ENCODE data around the gene ADGRF5.
A peak's percentile ranks its signal among the peaks of the same experiment; 100 is the strongest.
"Not testable (repeated sequence)": the region's sequence is repeated elsewhere in the genome, so short reads cannot be mapped to it uniquely, and the experiment has no call there.

The ADGRF5 gene

DNA sequence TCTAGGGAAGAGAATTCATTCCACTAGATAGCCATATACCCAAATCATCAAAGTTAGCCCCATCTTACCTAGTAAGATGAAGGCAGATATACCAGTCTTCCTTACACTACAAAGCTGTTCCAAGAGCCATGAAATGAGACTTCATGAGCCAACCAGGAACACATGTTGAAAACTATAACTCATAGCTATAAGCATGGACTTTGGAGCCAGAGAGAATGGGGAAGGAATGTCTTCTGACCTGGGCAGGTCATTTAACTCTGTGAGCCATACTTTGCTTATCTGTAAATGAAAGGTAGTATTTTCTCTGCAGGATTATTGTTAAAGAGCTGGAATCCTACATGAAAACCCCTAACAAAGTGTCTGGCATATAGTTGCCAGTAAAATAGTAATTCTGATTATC is 27.3 kb downstream of the ADGRF5 start:
- no peak for DNase-seq (ENCODE audit: low read depth)

DNA sequence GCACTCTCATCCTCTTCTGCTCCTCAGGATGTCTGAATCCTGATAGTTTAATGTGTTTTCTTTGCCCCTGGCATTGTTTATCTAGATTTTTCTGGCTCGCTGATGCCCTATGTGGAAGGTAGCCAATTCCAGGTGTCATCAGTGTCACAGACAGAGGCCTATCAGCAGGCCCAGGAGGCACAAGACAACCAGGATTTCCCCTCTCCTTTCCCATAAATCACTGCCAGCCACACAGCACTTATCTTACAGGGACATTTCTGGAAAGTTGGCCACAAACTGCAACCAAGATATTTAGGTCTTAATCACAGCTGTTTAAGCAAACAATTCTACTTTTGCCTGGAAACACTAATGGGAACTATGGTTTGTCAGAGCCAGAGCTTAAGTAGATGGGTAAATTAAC is 28.1 kb downstream of the ADGRF5 start:
- DNase-seq (ENCODE audit: low read depth): no peak

DNA sequence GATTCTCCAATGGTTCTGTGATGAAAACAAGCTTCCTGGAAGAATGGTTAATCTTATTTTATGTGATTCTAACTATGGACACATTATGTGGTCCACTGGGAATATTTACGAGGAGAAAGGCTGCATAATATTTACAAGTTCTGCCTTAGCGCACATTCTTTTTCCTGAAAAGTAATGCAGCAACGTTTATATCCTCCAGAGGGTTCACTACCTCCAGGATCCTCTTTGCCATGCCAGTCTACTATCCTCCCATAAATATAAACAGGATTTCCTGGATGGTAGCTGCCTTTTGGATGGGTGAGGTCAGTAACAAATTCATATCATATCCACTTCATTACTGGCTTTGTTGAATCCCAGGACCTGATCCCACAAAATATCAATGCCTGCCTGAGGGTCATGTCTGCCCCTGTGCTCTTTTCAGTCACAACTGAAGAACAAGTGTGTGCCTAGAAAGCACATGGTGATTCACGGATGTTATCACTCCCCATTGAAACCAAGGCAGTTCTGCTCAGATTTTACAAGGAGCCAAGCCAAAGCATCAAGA is 30.4 kb downstream of the ADGRF5 start:
- DNase-seq (ENCODE audit: low read depth): no peak

DNA sequence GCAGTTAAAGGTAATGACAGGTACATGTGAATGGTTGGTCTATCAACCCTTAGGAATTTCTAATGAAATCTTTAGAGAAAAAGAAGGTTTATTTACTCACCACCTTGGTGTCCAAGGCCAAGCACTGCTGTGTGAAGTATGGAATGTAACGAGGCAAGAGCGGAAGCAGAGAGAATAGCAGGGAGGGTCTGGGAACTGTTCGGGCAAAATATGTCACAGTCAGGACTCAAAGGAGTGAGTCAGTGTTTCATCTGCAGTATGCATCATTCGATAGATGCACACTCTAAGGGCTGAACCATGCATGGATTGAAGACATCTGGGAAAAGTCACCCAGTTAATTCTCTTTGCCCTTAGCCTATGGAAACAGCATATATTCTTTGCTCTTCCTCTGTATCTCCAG is 33.2 kb downstream of the ADGRF5 start:
- DNase-seq (ENCODE audit: low read depth): no peak

DNA sequence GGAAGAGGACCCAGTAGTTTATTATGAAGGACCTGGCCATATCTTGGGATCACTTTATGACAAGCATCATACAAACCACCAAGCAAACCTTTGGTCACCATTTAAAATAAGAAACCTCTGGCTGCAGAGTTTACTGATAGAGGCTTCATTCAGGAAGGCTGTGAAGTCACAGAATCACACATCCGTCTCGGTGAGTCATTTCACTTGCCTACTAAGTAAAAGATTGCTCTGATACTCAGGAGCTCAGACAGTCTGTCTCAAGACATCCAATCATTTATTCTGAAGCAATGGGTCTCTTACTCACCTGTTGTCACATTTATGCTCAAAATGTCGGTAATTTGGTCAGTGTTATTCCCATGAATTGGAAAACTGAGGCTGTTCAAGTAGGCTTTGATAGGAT is 33.7 kb downstream of the ADGRF5 start:
- no peak for DNase-seq (ENCODE audit: low read depth)

DNA sequence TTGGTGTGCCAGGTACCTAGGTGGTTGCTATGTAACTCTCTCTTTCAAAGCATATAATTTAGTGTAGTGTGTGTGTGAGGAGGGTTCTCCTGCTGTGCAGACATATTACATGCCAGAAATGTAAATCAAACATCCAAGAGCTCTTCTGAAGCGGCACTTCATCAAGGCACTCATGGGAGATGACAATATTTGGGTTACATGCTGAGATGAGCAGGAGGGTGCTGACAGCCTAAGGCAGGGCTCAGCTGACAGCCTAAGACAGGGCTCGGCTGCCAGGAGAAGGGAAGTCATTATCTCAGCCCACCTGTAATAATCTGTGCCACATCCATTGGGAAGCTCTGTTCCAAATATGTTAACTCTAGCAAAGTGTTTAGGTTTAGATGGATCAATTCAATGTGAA is 39.1 kb downstream of the ADGRF5 start:
- no peak for DNase-seq (ENCODE audit: low read depth)

DNA sequence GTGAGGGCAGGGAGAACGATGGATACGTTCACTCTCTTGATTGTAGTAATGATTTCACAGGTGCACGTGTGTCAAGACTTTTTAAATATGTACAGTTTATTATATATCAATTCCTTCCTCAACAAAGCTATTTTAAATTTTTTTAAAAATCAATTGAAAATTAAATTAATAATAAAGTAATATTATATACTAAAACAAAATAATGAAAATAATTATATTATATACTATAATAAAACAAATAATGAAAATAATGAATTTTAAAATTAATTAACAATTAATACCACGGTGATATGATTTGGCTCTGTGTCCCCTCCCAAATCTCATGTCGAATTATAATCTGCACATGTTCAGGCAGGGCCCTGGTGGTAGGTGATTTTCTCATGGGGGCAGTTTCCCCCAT is 42.7 kb downstream of the ADGRF5 start:
- no peak for DNase-seq (ENCODE audit: low read depth)

DNA sequence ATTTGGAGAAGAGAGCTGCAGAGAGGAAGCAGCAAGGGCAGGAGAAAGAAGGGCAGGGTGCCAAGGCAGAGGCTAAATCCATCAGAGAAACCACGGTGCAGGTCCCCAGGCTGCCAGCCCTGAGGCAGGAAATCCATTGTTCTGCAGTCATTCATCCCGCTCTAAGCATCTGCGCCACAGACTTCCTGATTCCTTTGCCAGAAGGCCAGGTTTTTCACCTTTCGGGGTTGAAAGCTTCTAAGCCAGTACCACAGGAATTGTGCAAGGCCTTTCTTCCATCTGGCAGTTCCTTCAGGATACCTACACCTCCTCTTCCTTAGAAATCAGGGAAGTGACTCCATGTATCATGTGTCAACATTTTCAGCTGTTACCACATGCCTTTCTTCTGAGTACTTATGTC is 45.6 kb downstream of the ADGRF5 start:
- DNase-seq (ENCODE audit: low read depth): no peak

DNA sequence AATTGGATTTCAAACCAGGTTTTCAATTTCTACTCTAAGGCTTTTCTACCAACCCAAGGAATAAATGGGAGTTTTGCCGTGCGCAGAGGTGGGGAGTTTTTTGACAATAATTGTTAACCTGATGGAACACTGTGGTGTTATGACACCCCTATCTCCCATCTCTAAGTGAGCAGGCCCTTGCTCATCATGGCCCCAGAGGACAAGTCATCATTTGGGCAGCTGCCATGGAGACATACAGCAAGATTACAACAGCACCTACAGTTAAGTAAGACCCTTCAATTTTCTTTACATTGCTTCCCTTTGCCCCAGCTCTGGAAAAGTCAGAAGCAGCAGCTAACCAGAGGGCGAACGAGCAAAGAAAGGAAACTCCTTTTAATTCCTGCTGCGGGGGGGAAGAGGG is 54.3 kb downstream of the ADGRF5 start:
- no peak for DNase-seq (ENCODE audit: low read depth)

DNA sequence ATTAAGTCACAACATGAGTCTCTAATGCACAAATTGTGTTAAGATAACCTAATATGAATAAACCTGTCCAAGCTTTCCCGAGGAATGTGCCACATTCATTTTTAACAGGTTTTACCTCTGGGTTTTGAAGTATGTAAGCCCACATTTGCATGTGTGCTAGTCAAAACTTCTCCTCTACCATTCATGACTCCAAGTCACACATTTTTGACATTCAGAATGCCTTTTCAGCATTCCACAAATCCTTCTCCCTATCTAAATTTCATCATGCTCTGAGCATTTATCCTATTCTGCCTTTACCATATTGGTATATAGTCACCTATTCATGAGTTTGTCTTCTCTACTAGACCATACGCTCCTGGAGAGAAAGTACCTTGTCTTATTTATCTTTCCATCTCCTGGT is 56.5 kb downstream of the ADGRF5 start:
- DNase-seq (ENCODE audit: low read depth): no peak

DNA sequence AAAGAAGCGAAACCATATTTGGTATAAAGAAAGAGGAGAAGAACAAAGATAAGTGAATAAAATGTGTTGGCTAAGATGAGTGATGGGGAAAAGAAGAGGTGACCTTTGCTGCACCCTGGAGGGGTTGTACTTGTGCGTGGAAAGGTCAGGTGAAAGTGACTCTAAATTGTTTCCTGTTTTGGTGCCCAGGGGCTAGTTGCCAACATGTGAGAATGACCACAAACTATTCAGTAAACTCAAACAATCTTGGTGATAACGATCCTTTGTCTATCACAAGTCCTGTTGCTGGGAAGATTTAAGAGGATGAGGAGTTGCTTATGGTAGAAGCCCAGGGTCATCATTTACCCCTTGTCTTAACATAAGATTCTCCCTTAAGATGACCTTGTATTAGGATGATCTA is 57.9 kb downstream of the ADGRF5 start:
- no peak for DNase-seq (ENCODE audit: low read depth)

DNA sequence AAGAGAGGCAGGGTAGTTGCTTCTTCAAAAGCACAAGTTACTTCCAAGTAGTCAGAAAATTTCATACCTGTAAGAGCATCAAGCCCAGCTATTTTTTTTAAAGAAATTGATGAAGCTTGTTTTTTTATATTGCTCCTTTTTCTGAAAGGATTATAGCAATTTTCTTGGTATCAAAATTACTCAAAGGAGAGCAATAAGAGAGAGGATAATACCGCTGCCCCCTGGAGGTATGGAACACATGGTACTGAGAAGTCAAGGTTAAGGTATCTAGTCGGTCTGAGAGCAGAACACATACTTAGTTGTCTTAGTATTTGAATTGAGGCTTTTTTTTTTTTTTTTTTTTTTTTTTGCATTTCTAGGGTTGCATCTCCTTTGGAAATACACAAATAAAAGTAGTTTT is 59.4 kb downstream of the ADGRF5 start:
- no peak for DNase-seq (ENCODE audit: low read depth)

DNA sequence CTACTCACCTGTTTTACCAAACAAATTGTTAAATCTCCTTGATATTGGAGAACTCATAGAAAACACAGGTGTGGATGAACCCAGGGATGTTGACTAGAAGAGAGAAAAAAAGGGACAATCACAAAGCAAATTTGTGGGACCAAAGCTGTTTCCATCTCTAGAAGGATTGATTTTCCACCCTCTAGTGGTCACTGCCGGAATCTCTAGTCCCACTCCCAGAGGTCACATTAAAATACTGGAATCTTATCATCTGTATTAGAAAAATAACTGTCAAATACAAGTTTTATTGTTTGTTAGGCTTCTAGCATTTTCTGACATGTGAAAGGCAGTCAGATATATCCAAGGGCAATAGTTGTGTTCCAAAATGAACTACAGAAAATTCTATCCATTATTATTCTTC is 65.8 kb downstream of the ADGRF5 start:
- not testable (repeated sequence) for DNase-seq (ENCODE audit: low read depth)

DNA sequence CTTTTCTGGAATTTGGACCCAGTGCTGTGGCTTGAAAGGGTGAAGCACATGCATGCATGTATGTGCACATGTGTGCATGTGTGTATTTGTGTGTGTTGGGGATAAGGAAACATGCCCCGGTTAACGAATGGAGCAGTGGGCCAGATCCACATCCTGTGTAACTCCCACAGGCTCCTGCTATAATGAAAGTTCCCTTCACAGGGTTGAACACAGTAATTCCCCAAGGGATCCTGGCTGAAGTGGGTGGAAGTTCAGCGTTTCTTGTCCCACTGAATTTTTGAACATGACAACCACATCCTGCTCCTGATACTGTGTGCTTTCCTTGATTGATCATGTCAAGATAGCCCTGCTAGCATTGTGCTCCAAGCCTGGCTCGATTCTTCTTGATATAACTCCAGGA is 70.2 kb downstream of the ADGRF5 start:
- not testable (repeated sequence) for DNase-seq (ENCODE audit: low read depth)

DNA sequence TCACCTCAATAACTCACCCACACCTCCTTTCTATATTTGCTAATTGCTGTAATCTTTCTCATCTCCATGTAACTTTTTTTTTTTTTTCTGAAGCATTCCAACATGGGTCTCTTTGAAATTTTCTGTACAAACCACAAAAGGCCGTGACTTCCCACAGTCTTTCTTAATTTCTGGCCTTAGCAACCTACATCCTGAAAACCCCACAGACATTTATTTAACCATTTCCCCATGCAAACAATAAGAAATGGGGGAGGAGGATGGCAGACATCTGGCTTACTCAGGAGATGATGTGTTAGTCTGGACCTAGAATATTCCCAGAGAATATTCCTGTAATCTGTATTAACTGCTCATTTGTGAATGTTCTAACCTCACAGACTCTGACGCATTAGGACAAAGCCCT is 70.9 kb downstream of the ADGRF5 start:
- peak; percentile 19 for DNase-seq (ENCODE audit: low read depth)

DNA sequence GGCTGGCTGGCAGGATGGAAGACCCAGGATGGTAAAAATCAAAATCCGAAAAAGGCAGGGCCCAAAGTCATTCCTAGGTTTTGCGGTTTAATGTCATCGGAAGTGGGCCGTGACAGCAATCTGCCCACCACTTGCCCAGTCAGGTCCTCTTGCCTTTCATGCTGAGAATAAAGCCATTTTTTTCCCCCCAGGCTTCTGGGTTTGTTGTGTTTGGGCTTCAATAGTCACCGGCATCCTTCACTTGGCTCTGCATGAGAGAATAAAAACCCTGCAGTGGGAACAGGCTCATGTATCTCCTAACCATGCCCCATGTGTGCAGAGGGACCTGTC is 72.4 kb downstream of the ADGRF5 start:
- DNase-seq (ENCODE audit: low read depth): no peak

DNA sequence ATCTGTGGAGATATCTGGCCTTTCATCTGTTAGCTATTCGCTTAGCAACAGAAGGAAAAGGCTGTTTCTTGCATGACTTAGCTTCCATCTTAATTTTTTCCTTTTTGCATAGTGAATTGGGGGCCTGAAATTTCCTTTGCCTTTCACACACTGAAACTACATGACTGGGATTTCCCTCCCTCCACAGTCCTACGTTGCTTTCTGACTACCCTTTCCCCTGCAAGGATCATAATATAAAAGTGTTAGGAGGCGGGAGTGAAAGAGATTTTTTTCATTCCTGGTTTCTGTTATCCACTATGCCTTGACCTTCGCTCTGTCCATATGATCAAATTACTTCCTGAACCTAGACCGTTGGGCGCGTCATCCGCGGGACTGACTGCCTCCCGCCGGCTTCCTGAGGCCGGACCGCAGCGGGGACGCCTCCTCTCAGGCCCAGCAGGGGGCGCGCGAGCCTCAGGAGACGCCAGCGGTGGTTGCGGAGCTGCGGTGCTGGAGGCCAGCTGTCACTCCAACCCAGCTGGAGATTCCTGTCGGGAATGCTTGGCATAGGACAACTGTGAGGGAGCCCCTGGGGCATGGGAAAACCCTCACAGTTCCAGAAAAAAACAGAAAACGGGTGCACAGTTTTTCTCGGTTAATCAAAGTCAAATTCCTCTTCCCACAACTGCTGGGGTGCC is 72.9 kb downstream of the ADGRF5 start:
- DNase-seq (ENCODE audit: low read depth): peak; percentile 40

DNA sequence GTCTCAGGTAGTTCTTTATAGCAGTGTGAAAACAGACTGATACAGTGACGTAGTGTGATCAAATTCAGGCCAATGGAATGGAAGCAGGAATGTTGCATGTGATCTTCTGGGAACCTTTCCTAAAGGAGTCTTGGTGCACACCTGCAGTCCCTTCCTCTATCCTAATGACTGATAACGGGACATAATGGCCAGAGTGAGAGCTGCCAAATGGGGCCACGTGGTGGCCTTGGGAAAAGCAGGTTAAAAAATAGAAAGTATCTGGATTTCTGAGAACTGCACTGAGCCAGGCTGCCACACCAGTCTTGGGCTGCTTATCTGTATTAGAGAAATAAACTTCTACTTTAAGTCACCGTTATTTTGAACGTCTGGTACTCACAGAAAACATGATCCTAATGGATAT is 76.6 kb downstream of the ADGRF5 start:
- no peak for DNase-seq (ENCODE audit: low read depth)

DNA sequence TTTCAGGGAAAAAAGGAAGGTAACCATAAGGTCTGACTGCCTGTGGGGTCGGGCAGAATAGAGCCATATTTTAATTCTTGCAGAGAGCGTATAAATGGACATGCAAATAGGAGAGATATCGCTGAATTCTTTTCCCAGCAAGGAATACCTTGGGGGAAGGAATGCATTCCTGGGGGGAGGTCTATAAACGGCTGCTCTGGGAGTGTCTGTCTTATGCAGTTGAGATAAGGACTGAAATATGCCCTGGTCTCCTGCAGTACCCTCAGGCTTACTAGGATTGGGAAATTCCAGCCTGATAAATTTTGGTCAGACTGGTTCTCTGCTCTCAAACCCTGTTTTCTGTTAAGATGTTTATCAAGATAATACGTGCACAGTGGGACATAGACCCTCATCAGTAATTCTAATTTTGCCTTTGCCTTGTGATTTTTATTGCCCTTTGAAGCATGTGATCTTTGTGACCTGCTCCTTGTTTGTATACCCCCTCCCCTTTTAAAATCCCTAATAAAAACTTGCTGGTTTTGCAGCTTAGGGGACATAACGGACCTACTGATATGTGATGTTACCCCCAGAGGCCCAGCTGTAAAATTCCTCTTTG is 79.4 kb downstream of the ADGRF5 start:
- DNase-seq (ENCODE audit: low read depth): not testable (repeated sequence)

DNA sequence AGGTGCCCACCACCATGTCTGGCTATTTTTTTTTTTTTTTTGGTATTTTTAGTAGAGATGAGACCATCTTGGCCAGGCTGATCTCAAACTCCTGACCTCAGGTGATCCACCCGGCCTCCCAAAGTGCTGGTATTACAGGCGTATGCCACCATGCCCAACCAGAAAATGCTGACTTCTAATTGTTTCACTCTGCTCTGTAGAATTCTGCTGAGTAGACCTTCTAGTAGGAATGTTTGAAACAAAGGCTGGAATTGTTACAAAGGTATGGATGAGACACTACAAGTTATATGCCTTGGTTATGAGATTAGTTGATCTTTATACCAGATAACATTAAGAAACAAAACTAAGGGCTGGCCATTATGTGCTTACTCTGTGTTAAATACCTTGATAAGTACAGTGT is 83.7 kb downstream of the ADGRF5 start:
- no peak for DNase-seq (ENCODE audit: low read depth)

DNA sequence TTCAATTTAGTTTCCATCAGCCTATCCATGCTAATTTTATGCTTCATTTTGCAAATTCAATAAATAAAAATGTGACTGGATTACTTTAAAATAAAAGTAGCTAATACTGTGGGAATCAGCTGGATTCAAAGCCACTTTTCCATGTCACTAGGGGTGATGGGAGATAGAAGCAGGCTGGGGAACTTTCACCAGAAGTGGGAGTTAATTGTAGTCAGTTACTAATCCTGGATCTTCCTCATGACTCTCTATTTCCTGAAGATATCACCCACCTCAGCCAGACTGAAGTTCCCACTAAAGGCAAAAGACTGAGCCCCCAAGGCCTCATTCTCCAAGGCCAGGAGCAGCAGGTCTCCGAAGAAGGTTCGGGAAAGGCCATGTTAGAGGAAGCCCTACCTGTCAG is 86.7 kb downstream of the ADGRF5 start:
- not testable (repeated sequence) for DNase-seq (ENCODE audit: low read depth)

DNA sequence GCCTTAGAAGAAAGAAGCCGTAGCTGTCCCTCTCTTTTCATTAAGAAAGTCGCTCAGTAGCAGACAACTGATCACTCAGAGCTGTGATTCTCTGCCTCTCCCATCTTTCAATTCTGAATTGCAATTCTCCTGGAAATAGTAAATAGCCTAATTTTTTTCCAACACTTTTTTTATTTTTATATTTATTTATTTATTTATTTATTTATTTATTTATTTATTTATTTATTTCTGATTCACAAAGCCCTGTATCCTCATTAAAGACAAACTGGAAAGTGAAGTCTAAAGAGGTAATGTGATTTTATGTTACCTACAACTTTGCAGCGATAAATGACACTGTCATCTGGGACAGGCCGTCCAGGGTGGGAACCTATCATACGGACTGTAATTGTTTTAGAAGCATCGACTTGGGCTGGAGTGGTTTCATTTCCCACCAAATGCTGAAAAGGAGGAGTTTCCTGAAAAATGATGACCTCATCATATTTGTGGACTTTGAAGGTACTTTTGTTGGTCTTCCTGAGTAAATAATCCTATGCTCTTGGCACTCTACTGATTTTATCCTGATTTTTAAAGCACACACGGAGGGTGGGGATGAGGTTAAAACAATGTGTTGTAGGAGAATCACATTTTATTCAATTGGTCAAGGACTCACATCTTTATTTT is 87.4 kb downstream of the ADGRF5 start:
- DNase-seq (ENCODE audit: low read depth): not testable (repeated sequence)

DNA sequence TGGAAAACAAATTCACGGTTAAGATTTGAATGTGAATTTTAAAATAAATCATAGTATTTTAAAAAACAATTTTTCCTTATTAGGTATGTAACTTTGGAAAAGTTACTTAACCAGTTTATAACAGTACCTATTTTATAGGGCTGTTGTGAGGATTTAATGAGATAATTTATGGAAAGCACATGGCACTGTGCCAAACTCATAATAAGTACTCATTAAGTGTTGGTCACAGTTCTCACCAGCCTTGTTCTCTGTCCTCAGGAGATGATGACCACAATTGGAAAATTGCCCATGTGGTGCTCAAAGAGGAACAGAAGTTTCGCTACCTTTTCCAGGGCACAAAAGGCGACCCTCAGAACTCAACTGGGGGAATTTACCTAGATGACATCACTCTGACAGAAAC is 88.9 kb downstream of the ADGRF5 start:
- DNase-seq (ENCODE audit: low read depth): no peak

DNA sequence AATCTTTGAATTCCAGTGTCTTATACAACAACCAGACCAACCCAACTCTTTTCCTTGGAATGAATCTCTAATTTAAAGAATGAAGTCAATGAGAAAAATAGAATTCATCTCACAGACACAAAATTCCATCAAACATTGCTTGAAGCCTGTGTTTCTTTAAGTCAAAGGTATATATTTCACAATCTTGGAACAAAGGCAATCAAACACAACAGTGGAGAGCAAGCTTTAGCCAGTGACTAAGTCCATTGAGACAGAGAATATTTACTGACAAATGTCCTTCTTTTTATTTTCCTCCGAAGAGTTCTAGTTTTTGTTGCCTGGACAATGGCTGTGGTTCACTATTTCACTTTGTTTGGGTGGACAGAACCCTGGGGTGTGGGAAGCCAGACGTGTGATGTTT is 92.8 kb downstream of the ADGRF5 start:
- no peak for DNase-seq (ENCODE audit: low read depth)
